Stimulated activated CD4-positive, alpha-beta T cell treated with anti-CD3 and anti-CD28 coated beads, Interleukin-4, amount 100 ng/mL, for 1 hour (primary cell): ENCODE measurements around the gene UBA5.
"Not testable (repeated sequence)": the region's sequence is repeated elsewhere in the genome, so short reads cannot be mapped to it uniquely, and the experiment has no call there.

ENCODE experiments used
- DNase-seq: peaks from one replicate; pipeline ENCODE4 v3.0.0-alpha.2; 2020

Gene UBA5

DNA sequence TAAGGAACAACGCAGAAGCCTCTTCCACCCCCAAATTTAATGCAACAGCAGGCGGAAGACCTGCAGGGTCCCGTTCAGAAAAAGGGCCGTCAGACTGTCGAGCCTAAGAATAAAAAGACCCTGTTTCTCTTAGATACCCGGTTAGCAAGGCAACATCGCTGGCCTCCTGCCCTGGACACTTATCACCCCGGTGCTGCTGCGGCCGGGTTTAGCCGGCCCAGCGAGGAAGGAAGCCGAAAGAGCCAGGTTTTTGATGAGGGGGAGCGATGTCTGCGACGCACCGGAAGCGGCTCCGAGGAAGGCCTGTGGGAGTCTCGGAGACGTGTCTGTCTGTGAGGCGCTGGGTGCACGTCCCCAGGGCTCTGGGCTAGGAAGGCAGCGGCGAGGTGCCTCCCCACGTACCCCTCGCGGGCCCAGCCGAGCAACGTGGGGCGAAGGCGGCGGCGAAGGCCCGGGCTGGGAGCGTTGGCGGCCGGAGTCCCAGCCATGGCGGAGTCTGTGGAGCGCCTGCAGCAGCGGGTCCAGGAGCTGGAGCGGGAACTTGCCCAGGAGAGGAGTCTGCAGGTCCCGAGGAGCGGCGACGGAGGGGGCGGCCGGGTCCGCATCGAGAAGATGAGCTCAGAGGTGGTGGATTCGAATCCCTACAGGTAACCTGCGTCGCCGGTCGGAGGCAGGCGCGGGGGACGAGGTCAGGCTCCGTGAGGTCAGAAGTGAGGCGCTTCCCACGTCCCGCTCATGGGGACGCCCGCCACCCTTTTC lies at the start of gene UBA5:
UBA5 (plus strand) TSS at position 278 of the 759 bp plus-strand sequence; CDS start at position 487, 209 bp downstream.
- DNase-seq, result peak; percentile 73

GRCh38 chr3:132615301-132615700 lies 44.8 kb upstream of the UBA5 start:
- not testable (repeated sequence) for DNase-seq

DNA sequence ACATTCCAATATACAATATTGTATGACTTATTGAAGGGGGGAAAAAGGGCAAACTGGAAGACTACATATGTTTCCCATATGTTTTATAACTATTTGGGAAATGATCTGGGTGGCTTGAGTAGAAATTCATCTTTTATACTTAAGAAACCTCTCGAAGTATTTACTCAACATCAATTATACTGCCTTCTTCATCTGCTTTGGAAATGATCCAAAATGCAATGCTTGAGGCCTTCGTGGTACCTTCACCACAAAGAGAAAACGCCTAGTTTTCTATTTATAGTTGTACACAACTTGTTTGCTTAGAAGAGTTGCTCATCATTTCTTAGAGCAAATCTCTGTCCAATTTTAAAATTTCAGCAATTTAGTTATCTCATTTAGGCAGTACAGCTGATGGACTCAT lies 44.2 kb upstream of the UBA5 start:
- no peak for DNase-seq

DNA sequence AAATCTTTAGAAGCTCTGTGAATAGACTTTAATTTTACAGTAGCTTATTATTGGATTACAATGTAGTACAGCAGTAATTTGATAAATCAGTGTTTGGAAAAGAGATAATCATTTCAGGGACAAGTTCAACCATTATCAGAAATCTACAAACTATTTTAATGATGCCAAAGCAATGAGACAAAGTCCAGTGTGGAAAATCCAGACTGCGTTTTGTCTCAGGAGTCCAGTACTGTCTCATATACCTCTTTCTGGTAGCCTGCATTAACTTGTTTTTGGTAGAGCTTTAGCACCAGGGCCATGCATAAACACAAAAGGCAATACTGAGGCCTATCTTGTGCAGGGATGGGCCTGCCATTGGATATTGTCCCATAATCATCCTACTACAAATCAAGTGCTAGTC lies 43.3 kb upstream of the UBA5 start:
- no peak for DNase-seq

DNA sequence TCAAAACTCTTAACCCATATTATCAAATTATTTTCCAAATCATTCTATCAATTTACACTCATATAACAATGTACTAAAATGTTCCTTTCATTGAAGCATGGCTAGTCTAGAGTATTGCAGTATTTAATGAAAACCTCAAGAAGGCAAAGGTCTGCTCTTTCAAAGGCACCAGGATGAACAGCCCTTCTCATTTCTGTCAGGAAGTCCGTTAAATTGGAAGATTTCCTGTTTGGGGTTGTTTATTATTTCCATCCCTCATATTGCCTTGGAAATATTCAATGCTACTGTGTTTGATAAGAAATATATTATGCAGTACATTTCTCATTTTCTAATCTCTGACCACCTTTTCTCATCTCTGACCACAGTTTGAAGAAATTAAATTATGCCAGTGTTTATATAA lies 38.0 kb upstream of the UBA5 start:
- DNase-seq, result no peak

GRCh38 chr3:132622761-132623160 lies 37.4 kb upstream of the UBA5 start:
- no peak for DNase-seq

GRCh38 chr3:132623646-132624045 lies 36.5 kb upstream of the UBA5 start:
- DNase-seq, result no peak

DNA sequence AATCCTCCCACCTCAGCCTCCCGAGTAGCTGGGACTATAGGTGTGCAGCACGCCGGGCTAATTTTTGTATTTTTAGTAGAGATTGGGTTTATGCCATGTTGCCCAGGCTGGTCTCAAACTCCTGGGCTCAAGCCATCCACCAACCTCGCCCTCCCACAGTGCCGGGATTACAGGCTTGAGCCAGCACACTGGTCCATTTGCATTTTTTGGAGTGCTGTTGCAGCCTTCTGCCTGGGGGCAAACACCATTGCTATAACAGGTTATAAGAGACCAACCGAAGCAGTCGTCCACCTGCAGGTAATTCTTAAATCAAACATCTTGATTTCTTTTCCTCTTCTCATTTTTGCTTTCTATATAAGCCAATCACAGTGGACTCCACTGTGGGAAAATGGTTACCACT lies 35.3 kb upstream of the UBA5 start:
- no peak for DNase-seq

DNA sequence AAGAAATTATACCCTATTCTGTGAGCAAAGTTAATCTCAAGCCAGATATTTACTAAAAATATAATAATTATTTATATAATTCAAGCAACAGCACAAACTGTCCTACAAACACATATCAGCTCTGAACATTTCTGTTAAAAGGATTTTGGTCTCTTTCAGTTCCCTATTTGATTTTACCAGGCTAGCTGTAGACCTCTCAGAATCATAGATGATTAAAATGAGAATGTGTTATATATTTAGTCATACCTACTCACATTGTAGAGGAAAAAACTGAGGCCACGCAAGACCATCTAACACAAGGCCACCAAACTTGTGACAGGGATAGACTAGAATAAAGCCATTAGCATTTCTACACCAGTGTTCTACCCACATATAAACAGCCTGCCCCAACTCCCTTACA lies 34.5 kb upstream of the UBA5 start:
- DNase-seq, result no peak

DNA sequence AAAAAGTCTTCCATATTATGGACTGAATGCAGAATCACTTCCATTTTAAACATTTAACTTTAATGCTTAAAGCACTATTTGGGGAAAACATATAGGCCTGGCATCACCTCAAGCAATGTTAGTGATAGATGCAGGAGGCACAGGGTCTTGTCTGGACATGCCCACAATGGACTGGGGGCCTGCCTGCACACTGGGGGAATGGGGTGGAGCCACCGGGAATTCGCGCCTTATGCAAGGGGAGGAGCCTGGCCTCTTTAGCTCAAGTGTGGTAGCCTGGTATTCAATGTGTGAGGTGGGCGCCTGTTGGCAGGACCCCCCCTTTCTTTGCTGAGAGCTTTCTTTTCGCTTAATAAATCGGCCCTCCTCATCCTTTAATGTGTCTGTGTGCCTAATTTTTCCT lies 33.2 kb upstream of the UBA5 start:
- DNase-seq, result no peak

DNA sequence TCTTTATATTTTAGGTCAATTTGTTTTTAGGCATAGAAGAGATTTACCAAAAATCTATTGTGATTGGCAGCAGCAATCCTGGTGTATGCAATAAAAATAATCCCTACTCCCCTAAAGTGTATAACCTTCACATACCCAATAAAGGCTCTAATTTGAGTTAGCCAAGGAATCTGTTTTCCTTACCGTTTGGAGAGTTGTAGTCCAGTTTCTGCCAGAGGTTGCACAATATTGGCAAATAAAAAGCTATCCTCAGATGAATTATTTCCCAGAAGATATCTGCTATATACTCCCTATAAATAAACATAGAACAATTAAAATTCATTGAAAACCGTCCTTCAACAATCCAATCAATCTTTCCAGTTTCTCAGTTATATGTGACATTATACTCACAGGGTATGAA lies 32.0 kb upstream of the UBA5 start:
- no peak for DNase-seq

GRCh38 chr3:132629928-132630327 lies 30.2 kb upstream of the UBA5 start:
- DNase-seq, result no peak

- DNase-seq, result no peak
These were observed 29.5 kb upstream of the UBA5 start for GRCh38 chr3:132630612-132631011.

GRCh38 chr3:132635052-132635451 lies 25.1 kb upstream of the UBA5 start:
- DNase-seq, result no peak

GRCh38 chr3:132637590-132637989 lies 22.5 kb upstream of the UBA5 start:
- DNase-seq, result no peak

DNA sequence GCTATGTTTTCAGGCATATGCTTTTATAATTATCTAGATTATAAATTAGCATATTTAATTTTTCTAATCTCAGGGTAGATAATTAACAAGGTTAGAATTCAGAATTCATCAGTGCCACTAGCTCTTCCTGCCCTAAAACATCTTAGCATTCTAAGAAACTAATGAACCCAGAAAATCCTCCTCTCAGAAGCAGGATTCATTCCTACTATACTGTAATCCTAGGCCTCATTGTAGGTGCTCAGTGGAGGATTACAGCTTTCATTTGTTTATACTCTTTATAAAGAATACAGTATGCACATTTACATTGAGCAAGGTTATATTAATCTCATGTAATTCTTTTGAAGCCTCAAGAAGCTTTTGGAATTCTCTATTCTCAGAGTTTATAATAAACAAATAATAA lies 21.4 kb upstream of the UBA5 start:
- DNase-seq, result no peak

- DNase-seq, result not testable (repeated sequence)
These were observed 18.7 kb upstream of the UBA5 start for GRCh38 chr3:132641427-132641826.

- no peak for DNase-seq
These were observed 18.1 kb upstream of the UBA5 start for GRCh38 chr3:132641837-132642538.

- DNase-seq, result no peak
These were observed 17.6 kb upstream of the UBA5 start for GRCh38 chr3:132642539-132642847.

GRCh38 chr3:132643366-132643765 lies 16.8 kb upstream of the UBA5 start:
- no peak for DNase-seq

DNA sequence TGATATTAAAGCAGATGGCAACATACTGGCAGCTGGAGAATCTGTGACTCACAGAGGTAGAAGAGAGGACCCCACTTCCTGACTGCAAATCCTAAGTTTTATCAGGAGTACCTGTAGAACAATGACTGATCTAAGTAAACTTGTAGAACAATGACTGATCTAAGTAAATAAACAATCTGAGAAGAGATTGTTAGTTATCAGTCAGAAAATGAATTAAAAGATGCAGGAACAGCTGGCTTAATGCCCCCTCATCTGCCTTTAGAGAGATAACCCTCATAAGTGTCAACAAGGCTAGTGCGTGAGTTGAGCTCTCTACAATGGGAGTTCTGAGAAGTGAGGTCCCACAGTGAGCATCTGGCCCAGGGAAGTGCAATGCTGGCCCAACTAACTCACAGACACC lies 15.1 kb upstream of the UBA5 start:
- no peak for DNase-seq

GRCh38 chr3:132650153-132650552 lies 10.0 kb upstream of the UBA5 start:
- no peak for DNase-seq

GRCh38 chr3:132652640-132653270 lies 7.4 kb upstream of the UBA5 start:
- no peak for DNase-seq

- no peak for DNase-seq
These were observed 5.9 kb upstream of the UBA5 start for GRCh38 chr3:132654190-132654589.
